Mucosa of descending colon (tissue), 3 donors: ENCODE measurements around the gene DISP2. TPM values are rescaled to one million over a fixed set of nuclear protein-coding genes. Genes with fewer than 3 reads are reported as not detected.

Source experiments
- ATAC-seq: fragments of 200-7000 bp; cut with Tn5 transposase; one replicate; pipeline ENCODE4 v1.9.1; 2020; ENCODE audit warnings: mild to moderate bottlenecking, moderate library complexity
- DNase-seq, 3 donors: peaks; one replicate each; pipeline ENCODE4 v3.0.0-alpha.2; 2020
- H3K36me3 ChIP-seq: fragments of 200-600 bp; one replicate; pipeline ENCODE4 v1.8.0; 2021; ENCODE audit warnings: low read depth, mild to moderate bottlenecking
- H3K4me1 ChIP-seq: fragments of 200-600 bp; one replicate; pipeline ENCODE4 v1.8.0; 2021; ENCODE audit warnings: low read depth, mild to moderate bottlenecking
- H3K4me3 ChIP-seq: fragments of 200-600 bp; one replicate; pipeline ENCODE4 v1.8.0; 2021; ENCODE audit warnings: mild to moderate bottlenecking
- H3K9me3 ChIP-seq: fragments of 200-600 bp; one replicate; pipeline ENCODE4 v1.8.0; 2021; ENCODE audit warnings: mild to moderate bottlenecking
- CTCF ChIP-seq: fragments of 200-600 bp; IDR thresholded peaks from one replicate; pipeline ENCODE4 v1.8.0; 2022; ENCODE audit warnings: antibody characterized with exemption, mild to moderate bottlenecking
- intact Hi-C, 2 donors: fragments of 100-400 bp; cut with DNase I in 1 of 2; cut with micrococcal nuclease in 1 of 2; formaldehyde crosslinking; loops; one replicate each; pipeline versions ENCODE4 v1.11.0 to v1.11.1; 2022; cut with DNase I, micrococcal nuclease
- total RNA-seq, 3 donors: library from RNA; stranded (reverse); fragmentation: NEBNext Ultra II Directional in 2 of 3; extraction: Animal tissue kit (Norgen Biotek cat#: 25700) in 2 of 3; gene quantifications; one replicate each; pipeline versions ENCODE4 v1.2.1 to v1.2.4, GENCODE V29; 2021 to 2023
- donor health status: DM: no; HTN: no; CAD: no; lungs with moderate emphysema.
- donor health status: DM: no; HTN: no; CAD: no.
- donor health status: DM: no; HTN: yes; CAD: no.

The DISP2 gene
- total RNA-seq, 3 donors from 2014 or later: 5.1 to 23.4 (median 16.1) TPM

DNA sequence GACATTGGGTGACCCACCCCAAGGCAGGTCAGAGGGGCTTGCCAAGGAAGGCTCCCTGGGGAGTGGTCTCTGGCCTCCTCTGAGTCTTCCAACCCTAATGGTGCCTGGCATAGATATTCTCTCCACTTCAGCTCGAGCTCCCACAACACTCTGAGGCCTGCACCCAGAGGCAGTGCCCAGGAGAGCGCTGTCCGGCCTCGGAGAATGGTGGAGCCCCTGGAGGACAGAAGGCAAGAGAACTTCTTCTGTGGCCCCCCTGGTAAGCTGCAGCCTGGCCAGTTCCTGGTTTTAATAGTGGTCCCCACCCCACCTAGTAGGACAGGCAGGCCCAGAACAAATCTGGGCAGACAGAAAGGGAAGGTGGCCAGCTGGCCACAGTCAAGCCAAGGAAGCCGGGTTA, 7.0 kb downstream of the DISP2 start:
- peaks cover 19% of the 10 kb centered on the region for H3K4me1 ChIP-seq
- no peaks in the 10 kb centered on the region for H3K9me3 ChIP-seq
- no peak overlapping the region for H3K4me3 ChIP-seq
- intact Hi-C loops: no loop called here
- no peak for DNase-seq
- ATAC-seq: no peak
- no peak for TF ChIP-seq CTCF
- no peaks in the 10 kb centered on the region for H3K36me3 ChIP-seq

- H3K4me1 ChIP-seq: peaks cover 19% of the 10 kb centered on the region
- DNase-seq (no peak), ATAC-seq (no peak)
- H3K36me3 ChIP-seq: no peaks in the 10 kb centered on the region
- no peaks in the 10 kb centered on the region for H3K9me3 ChIP-seq
- TF ChIP-seq CTCF: no peak
- intact Hi-C loops: no loop called here
- no peak overlapping the region for H3K4me3 ChIP-seq
Observed at GRCh38 chr15:40365624-40366456, 7.8 kb downstream of the DISP2 start.

DNA sequence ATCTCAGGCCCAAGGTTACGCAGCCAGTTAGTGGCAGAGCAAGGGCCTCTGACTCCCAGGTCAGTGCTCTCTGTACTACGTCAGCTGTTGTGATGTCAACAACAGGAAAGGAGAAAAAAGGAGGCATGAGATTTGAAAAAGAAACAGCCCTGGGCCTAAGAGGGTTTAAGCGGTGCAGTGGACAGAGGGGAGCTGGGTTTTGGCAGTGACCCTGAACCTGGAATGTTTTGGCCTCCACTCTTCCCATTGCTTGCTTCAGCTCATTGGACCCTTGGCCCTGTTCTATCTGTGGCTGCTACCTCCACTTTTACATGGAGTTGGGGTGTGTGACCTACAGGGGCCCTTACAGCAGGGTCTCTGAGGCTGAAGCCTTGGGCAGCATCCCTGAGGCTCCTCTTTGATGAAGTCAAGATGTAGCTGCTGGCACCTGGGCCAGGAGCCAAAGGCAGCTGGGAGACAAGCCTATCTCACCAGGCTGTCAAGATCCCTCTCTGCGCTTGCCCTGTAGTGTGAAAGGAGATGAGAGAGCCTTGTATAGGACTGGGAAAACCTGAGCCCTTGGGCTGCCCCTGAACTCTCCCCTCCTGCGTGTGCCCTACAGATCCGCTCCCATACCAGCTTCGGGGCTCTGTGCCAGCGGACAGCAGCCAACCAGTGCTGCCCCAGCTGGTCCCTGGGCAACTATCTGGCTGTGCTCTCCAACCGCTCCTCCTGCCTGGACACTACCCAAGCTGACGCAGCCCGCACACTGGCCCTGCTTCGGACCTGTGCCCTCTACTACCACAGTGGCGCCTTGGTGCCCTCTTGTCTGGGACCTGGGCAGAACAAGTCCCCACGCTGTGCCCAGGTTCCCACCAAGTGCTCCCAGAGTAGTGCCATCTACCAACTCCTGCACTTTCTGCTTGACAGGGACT, 8.7 kb downstream of the DISP2 start:
- Histone ChIP-seq H3K4me1 (peaks cover 19% of the 10 kb centered on the region), H3K4me3 (no peak overlapping the region), H3K36me3 (no peaks in the 10 kb centered on the region), H3K9me3 (no peaks in the 10 kb centered on the region)
- intact Hi-C loops: no loop called here
- ATAC-seq (no peak), DNase-seq (peak; percentile 56 to 71 (median 63))
- TF ChIP-seq CTCF: no peak

DNA sequence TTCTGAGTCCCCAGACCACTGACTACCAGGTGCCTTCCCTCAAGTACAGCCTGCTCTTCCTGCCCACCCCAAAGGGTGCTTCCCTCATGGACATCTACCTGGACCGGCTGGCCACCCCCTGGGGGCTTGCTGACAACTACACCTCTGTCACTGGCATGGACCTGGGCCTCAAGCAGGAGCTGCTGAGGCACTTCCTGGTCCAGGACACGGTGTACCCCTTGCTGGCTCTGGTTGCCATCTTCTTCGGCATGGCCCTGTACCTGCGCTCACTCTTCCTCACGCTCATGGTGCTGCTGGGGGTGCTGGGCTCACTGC, 9.3 kb downstream of the DISP2 start:
- intact Hi-C loops: no loop called here
- Histone ChIP-seq H3K36me3 (no peaks in the 10 kb centered on the region), H3K4me1 (peaks cover 19% of the 10 kb centered on the region), H3K9me3 (no peaks in the 10 kb centered on the region), H3K4me3 (no peak overlapping the region)
- no peak for DNase-seq
- ATAC-seq: no peak
- TF ChIP-seq CTCF: no peak

- intact Hi-C loops: no loop called here
- H3K4me1 ChIP-seq: peaks cover 19% of the 10 kb centered on the region
- peak; percentile 94 for ATAC-seq
- H3K9me3 ChIP-seq: no peaks in the 10 kb centered on the region
- peak; percentile 89 to 94 (median 94) for DNase-seq
- TF ChIP-seq CTCF: peak; percentile 96
- no peaks in the 10 kb centered on the region for H3K36me3 ChIP-seq
- no peak overlapping the region for H3K4me3 ChIP-seq
Observed at GRCh38 chr15:40367686-40368611, 9.9 kb downstream of the DISP2 start.
